ENCODE data around the gene ZIC5. TPM values are rescaled to one million over a fixed set of nuclear protein-coding genes. Genes with fewer than 3 reads are reported as not detected.

ZIC5 gene
- total RNA-seq, 1 experiment from 2014 or later, result not detected

GRCh38 chr13:99974296-99974938 is 2.9 kb upstream of the ZIC5 start:
- ChIA-PET POLR2A (ENCODE audit: unreplicated experiment) (no interaction called here), CTCF (no interaction called here)
- ATAC-seq (no peak), DNase-seq (no peak)
- Histone ChIP-seq H3K4me1 (ENCODE audit: insufficient read depth, low read length) (peaks cover under 1% of the 10 kb centered on the region; the same call in 1 of the 2 replicates), H2AFZ (ENCODE audit: low read length) (no peak overlapping the region), H4K20me1 (ENCODE audit: low read length) (no peaks in the 10 kb centered on the region), H3K27ac (ENCODE audit: low read length) (no peak overlapping the region), H3K36me3 (ENCODE audit: low read depth, low read length) (no peaks in the 10 kb centered on the region), H3K9ac (ENCODE audit: low read length) (no peak overlapping the region), H3F3A (ENCODE audit: low read length, unreplicated experiment) (no peaks in the 10 kb centered on the region), H3K4me3 (ENCODE audit: low read length) (no peak overlapping the region), H3K4me2 (ENCODE audit: low read length) (no peak overlapping the region), H3K27me3 (ENCODE audit: low read length) (peaks cover 62% of the 10 kb centered on the region), H3K9me3 (ENCODE audit: low read length) (no peaks in the 10 kb centered on the region), H3K9me2 (replicated peaks; ENCODE audit: low read length) (no peaks in the 10 kb centered on the region), H3K79me2 (ENCODE audit: low read length) (no peaks in the 10 kb centered on the region)
- intact Hi-C loops (cut with micrococcal nuclease), result no loop called here
- BruUV-seq (replicated peaks), result no TSS peak
- no peak for TF ChIP-seq EZH2 (IDR thresholded peaks at IDR 0.05; ENCODE audit: low read length, unreplicated experiment)
- no peak for TF ChIP-seq EZH2phosphoT487 (IDR thresholded peaks at IDR 0.05; ENCODE audit: borderline replicate concordance, low read length)
- no peak for TF ChIP-seq CTCF (conservative IDR thresholded peaks at IDR 0.05; ENCODE audit: low read depth, low read length)

GRCh38 chr13:99973808-99974185 is 2.2 kb upstream of the ZIC5 start:
- H3K4me3 ChIP-seq (ENCODE audit: low read length), result no peak overlapping the region
- H3K9me3 ChIP-seq (ENCODE audit: low read length), result no peaks in the 10 kb centered on the region
- no peak for DNase-seq
- ChIA-PET POLR2A (ENCODE audit: unreplicated experiment) (no interaction called here), CTCF (no interaction called here)
- H3K36me3 ChIP-seq (ENCODE audit: low read depth, low read length), result no peaks in the 10 kb centered on the region
- H3K27me3 ChIP-seq (ENCODE audit: low read length), result peaks cover 62% of the 10 kb centered on the region
- H4K20me1 ChIP-seq (ENCODE audit: low read length), result no peaks in the 10 kb centered on the region
- no peak overlapping the region for H3K9ac ChIP-seq (ENCODE audit: low read length)
- no peak overlapping the region for H3K4me2 ChIP-seq (ENCODE audit: low read length)
- H3K9me2 ChIP-seq (replicated peaks; ENCODE audit: low read length), result no peaks in the 10 kb centered on the region
- no TSS peak for BruUV-seq (replicated peaks)
- ATAC-seq, result no peak
- intact Hi-C loops (cut with micrococcal nuclease), result no loop called here
- no peak overlapping the region for H2AFZ ChIP-seq (ENCODE audit: low read length)
- no peaks in the 10 kb centered on the region for H3F3A ChIP-seq (ENCODE audit: low read length, unreplicated experiment)
- H3K79me2 ChIP-seq (ENCODE audit: low read length), result no peaks in the 10 kb centered on the region
- no peak for TF ChIP-seq CTCF (conservative IDR thresholded peaks at IDR 0.05; ENCODE audit: low read depth, low read length)
- TF ChIP-seq EZH2 (IDR thresholded peaks at IDR 0.05; ENCODE audit: low read length, unreplicated experiment), result no peak
- TF ChIP-seq EZH2phosphoT487 (IDR thresholded peaks at IDR 0.05; ENCODE audit: borderline replicate concordance, low read length), result no peak
- H3K27ac ChIP-seq (ENCODE audit: low read length), result no peak overlapping the region
- no peaks in the 10 kb centered on the region for H3K4me1 ChIP-seq (ENCODE audit: insufficient read depth, low read length)

- no peak overlapping the region for H3K4me3 ChIP-seq (ENCODE audit: low read length)
- H3K9me2 ChIP-seq (replicated peaks; ENCODE audit: low read length), result no peaks in the 10 kb centered on the region
- ATAC-seq (no peak), DNase-seq (no peak)
- no peaks in the 10 kb centered on the region for H3K79me2 ChIP-seq (ENCODE audit: low read length)
- no peak overlapping the region for H3K9ac ChIP-seq (ENCODE audit: low read length)
- no peaks in the 10 kb centered on the region for H3F3A ChIP-seq (ENCODE audit: low read length, unreplicated experiment)
- TF ChIP-seq CTCF (conservative IDR thresholded peaks at IDR 0.05; ENCODE audit: low read depth, low read length) (no peak), EZH2phosphoT487 (IDR thresholded peaks at IDR 0.05; ENCODE audit: borderline replicate concordance, low read length) (no peak), EZH2 (IDR thresholded peaks at IDR 0.05; ENCODE audit: low read length, unreplicated experiment) (no peak)
- H3K27ac ChIP-seq (ENCODE audit: low read length), result no peak overlapping the region
- intact Hi-C loops (cut with micrococcal nuclease), result no loop called here
- H3K27me3 ChIP-seq (ENCODE audit: low read length), result peaks cover 61% of the 10 kb centered on the region
- no TSS peak for BruUV-seq (replicated peaks)
- POLR2A ChIA-PET (ENCODE audit: unreplicated experiment), result no interaction called here
- H3K4me1 ChIP-seq (ENCODE audit: insufficient read depth, low read length), result no peaks in the 10 kb centered on the region
- no peak overlapping the region for H3K4me2 ChIP-seq (ENCODE audit: low read length)
- no peaks in the 10 kb centered on the region for H3K36me3 ChIP-seq (ENCODE audit: low read depth, low read length)
- CTCF ChIA-PET, result no interaction called here
- no peak overlapping the region for H2AFZ ChIP-seq (ENCODE audit: low read length)
- H3K9me3 ChIP-seq (ENCODE audit: low read length), result no peaks in the 10 kb centered on the region
- no peaks in the 10 kb centered on the region for H4K20me1 ChIP-seq (ENCODE audit: low read length)
Measured at GRCh38 chr13:99973163-99973807, 1.7 kb upstream of the ZIC5 start.
